ENCODE data around the gene UPK2. TPM values are rescaled to one million over a fixed set of nuclear protein-coding genes. Genes with fewer than 3 reads are reported as not detected.

UPK2 gene
- total RNA-seq, 1 donor from 2014 or later, result not detected

DNA sequence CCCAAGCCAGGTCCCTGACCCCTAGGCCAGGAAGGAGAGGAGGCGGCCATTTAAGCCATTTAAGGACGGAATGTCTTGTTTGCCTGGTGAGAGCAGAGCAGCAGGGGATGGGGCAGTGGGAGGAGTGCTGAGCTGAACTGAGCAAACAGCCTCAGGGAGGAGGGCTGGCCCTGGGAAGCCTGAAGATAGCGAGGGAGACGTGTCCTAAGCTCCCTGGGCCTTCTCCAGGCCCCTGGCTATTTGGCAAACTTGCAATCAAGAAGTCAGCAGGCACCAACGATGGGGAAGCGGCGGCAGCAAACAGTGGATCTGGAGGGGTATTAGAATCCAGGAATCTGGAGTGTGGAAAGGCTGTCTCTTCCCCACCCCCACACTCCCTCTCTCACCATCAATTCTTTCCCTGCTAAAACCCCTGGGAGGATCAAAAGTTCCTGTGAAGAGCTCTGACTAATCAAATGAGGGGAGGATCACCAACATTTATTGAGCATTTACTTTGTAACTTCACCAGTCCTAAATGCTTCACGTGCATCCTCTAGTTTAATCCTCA is 39.2 kb upstream of the UPK2 start:
- intact Hi-C loops (cut with micrococcal nuclease), result no loop called here

DNA sequence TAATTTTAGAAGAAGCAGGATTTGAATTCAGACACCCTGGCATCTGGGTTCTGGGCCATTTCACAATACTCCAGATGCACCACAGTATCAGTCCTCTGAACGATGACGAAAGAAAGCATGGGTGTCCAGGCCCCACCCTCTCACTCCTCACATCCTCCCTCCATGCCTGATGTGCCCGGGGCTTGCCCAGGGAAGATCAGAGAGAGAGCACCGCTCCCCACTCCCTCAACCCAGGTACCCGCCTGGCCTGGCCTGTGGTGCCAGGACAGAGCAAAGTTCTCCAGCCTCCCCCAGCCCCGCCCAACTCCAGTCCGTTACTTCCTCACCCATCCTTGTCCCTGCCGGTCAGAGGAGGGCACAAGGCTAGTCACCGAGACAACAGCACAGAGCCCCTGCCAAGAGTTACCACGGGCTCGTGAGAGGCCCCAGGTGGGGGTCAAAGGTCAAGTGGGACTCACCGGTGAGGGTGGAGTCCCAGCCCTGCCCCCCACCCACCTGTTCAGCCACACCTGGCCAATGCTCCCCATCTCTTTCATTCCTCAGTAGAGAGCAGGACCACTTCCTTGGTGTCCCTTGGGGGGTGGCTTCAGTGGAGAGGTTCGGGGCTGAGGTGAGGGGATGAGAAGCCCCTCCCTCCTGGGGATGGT is 38.5 kb upstream of the UPK2 start:
- intact Hi-C loops (cut with micrococcal nuclease), result no loop called here

DNA sequence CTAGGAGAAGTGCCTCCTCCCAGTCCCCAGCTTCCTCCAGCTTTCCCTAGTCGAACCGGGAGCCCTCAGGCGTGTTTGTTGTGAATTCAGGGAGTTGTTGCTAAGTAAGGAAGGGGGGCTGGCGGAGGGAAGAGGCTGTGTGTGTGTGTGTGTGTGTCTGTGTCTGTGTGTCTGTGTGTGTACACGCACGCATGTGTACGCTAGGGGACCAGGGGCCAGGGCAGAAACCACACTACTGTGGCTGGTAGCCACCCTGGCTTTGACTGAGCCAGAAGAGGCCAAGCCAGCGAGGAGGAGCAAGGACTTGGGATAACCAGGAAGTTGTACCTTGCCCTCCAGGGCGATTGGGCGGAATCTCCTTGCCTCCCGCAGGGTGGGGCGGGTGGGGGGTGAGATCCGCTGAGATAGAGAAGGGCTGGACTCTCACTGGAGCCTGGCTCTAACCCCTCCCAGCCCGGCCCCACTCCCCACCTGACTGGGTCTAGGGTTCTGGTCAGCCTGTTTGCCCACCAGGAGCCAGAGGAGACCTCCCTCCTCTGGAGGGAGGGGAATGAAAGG is 37.9 kb upstream of the UPK2 start:
- intact Hi-C loops (cut with micrococcal nuclease), result no loop called here

DNA sequence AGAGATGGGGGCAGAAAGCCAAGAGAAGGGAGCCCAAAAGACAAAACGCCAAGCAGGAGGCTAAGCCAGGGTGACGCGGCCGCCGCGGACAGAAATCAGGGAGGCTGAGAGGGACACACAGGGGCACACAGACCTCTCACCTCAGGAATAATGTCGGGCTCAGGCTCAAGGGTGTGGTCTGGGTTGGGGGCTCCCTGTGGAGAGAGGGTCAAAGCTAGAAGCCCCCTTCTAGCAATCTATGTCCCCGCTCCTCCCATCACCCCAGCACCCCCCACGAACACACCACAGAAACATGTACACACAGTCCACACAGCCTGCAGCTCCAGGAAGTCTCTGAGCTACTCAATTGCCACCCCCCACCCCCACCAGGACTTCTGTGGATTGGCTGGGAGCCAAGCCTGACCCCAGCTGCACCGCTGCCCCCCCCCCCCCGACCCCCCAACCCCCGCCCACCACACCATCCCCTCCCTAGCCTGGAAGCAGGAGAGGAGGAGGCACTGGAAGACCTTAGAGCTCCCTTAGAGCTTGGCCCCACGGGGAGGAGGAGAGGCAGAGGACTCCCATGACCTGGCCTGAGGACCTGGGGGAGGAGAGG is 37.3 kb upstream of the UPK2 start:
- intact Hi-C loops (cut with micrococcal nuclease), result no loop called here

DNA sequence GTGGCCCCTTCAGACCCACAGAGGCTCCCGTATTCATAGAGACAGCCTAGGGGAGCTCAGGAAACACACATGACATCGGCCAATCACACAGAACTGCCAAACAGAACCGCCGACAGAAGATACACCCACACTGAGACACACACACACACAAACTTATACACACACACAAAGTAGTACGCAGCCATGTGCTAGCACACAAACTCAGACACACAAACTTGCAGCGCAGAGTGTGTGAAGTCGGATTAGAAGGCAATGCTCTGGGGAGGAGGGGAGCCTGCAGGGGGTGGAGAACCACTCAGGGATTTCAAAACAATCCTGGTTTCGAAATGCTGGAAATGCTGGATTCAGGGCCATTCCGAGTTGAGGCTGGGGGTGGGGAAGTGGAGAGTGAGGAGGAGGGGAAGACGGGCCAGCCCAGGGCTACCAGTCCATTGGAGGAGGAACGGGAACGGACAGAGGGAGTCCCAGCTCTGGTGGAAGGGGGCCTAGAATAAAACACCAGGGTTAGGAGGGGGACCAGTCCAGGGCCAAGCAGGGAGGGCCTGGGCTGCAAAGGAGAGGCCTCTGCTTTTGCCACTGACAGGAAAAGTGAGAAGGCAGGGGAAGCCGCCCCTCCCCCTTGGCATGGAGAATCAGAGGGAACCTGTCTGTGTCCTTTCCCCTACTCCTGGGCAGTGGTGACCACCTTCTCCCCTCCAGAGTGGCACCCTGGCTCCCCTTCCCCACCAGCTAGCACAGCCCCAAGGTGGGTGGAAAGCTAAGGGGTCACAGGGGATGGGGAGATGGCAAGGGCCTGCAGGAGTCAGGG is 34.8 kb upstream of the UPK2 start:
- intact Hi-C loops (cut with micrococcal nuclease), result no loop called here

DNA sequence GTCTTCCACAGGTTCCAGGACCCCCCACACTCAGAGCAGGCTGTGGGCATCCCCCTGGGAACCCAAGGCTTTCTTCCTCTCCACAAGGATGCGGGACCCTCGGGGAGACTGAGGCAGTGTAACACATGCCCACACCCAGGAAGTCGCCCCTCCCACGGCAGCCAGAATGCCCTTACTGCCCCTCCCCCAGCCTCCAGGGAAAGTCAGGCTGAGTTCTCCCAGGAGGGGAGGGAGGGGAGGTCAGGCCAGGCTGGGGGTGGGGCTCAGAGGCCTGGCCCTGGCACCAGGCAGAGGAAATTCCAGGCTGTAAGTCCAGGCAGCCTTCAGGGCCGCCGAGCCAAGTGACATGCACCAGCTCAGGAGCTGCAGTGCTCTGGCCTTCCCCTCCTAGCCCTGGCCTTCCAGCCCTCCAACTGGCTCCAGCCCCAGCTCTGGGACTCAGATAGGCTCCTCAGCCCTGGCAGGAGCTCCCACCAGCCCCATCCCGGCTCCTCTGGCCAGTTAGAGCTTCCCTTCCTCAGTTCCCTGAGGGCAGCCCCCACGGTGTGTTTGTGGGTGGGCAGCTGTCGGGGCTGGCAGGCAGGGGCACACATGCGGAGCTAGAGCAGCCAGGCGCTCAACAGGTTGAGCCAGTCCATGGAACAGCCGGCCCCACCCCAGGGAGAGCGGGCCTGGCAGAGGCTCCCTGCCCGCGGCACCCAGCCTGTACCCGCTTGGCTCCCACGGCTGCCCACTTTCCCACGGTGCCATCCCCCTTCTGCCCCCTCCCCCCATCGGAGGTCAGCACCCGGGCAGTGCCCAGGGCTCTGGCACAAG is 34.0 kb upstream of the UPK2 start:
- intact Hi-C loops (cut with micrococcal nuclease), result no loop called here

DNA sequence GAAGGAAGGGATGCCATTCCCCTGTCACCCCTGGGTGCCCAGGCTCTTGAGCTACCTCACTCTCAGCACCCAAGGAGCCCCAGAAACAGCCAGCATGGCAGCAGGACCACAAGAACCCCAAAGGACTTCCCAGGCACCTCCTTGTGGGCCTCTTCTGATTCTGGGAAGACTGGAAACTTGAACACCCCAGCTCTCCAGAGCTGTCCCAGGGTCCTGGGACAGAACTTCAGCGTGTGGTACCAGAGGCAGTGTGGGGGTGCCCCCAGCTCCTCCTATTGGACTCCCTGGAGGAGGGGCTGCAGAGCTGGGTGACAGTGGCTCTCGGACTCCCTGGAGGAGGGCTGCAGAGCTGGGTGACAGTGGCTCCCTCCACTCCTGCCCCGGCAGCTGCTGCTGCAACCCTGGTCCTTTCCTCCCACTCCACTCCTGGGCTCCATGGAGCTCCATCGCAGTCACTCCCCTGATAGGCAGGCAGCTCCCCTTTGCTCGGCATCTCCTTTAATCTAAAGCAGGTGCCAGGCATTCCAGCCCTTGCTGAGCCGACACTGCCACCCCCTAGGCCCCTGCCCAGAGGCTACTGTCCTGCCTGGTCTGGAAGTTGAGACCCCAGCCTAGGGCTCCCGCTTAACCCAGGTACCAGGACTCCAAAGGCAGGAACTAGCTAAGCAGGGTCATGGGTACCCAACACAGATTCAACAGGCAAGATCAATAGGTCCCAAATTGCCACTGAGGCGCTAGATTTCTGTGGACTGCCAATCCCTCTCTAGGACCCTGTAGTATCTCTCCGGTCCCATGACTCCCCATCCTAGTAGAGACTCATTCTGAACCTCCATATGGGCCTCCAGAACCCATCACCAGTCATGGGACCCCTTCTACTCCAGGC is 33.1 kb upstream of the UPK2 start:
- intact Hi-C loops (cut with micrococcal nuclease), result no loop called here

DNA sequence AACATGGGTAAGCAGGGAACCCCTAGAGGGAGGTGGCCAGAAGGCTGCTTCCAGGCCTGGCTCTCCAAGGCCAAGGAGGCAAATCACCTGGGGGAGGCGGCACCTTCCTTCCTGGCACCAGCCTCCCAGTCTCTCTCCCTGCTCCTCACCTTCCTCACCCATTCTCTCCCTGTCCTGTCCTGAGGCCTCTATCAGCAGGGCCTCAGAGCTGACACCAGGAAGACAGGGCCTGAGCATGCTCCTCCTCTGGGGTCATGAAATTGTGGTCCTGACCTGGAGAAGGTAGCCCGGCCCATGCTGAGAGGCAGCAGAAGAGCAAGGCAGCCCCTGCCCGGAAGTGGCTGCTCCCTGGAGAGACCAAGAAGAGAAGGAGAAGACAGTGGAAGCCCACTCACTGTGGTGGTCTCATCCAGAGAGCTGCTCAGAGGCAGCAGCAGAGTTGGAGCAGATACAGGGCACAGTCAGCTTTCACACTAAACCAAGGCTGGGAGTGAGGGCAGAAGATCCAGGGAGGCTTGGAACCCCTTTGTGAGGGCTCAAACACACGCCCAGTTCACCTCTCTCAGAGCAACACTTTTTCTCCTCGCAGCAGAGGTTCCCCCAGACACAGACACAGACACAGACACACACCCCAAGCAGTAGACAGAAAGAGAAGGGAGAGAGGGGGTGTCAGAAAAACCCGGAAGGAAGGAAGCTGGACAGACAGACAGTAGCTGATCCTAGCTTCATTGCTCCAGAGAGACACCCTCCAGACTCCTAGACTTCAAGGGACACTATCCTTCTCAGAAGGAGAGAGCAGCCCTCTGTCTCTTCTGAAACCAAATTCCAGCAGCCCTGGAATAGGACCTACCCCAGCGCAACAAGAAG is 32.1 kb upstream of the UPK2 start:
- intact Hi-C loops (cut with micrococcal nuclease), result loop anchor here (1.0 kb wide), 1 partner anchor 10 kb away; no protein-coding TSS in a partner anchor

DNA sequence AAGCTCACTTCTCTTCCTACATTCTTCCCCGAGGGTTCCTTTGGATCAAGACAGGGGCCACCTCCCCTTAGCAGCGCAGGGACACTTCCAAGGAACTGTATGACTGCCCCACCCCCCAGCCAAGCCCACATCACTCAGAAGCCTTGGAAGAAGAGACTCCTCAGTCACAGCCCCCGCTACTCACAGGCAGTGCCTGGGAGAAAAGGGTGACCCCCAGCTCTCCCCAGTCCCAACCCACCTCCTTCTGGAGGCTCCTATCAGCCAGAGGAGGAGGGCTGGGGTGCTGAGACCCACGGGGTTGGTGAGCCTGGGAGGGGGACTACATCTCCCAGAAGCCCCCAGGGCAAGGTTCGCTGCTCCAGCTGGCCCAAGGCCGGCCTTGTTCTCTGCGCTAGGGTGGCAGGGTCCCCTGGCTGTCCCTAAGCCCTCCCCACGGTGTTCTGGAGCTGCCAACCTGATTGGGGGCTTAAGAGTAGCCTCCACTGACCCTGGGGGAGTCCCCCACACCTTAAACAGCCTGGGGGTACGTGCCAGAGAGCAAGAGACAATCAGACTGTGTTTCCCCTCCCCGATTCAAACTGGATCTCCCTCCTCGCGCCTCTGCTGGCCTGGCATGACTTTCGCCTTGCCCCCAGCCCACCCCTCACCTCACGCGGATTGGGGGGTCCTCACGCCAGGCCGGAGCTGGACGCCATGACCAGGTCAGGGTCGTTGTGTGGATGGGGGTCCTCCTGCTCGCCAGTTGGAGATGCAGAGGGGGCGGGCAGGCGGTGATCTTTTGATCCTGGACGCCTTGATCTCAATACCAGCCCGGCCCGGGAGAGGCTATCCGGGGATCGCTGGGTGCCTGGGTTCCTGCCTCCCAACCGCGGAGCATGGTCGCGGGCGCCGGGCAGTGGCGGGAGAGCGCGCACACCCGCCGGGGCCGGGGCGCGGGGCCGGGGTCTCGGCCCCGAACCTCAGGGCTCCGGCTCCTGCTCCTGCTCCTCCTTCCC is 31.2 kb upstream of the UPK2 start:
- intact Hi-C loops (cut with micrococcal nuclease), result loop anchor here (1.0 to 5.0 kb wide), 4 partner anchors 11 to 488 kb away; partner anchors contain the start of genes DPAGT1 and KMT2A

DNA sequence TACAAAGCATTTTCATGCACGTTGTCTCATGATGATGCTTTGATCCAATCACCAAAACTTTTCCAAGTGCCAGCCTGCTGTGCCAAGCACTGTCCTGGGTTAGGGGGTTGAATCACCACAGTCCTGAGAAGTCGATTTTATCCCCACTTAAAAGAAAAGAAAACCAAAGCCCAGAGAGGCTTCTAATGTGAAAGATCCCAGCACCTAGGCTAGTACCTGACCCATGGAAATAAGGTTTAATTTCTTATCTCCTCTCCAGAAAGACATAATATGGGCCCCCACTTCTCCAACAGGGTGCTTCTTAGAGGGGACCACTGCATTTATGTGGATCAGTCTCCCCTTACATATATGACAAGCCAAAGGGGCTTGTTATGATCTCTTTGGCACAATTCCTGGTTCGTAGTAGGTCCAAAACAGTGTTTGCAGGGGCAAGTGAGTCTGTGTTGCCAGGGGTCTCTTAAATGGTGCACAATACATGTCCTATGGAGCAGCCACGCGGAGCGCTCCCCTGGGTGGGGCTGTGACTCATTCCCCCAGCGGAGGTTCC is 28.5 kb upstream of the UPK2 start:
- intact Hi-C loops (cut with micrococcal nuclease), result loop anchor here (1.0 to 5.0 kb wide), 12 partner anchors 20 to 569 kb away; partner anchors contain the start of genes CENATAC, DPAGT1, HINFP and HYOU1

DNA sequence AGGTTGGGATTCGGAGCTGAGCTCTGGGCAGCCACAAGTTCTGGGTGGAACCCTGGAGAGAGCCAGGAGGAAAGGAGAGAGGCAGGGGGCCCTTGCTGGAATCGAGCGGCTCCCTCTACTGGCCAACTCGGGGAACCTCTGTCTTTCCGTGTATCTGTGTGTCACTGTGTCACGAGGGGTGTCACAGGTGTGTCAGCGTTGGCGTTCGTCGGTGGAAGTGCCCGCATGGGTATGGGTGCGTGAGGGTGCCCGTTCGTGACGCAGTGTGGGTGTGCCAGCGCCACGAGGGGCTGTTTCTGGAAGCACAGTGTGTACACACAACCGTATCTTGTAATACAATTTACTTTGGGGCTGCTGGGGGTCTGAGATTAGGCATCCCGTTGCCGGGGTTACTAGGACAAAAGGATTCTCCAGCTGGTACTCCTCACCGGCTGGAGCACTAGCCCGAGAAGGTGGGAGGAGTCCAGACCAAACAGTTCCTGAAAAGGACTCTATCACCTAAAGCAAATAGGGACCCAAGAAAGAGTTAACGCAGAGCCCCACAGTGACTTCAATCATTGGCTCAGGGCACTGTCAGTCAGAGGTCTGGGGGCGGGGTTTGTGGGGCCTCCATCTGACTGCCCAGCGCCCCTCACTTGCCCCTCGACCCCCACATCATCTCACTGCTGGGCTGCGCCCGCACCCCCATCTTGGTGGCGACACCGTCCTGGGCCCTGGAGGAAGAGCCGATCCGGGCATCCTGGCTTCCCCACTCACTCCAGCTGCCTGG is 27.8 kb upstream of the UPK2 start:
- intact Hi-C loops (cut with micrococcal nuclease), result loop anchor here (1.0 to 5.0 kb wide), 12 partner anchors 21 to 569 kb away; partner anchors contain the start of genes CENATAC, DPAGT1, HINFP and HYOU1

DNA sequence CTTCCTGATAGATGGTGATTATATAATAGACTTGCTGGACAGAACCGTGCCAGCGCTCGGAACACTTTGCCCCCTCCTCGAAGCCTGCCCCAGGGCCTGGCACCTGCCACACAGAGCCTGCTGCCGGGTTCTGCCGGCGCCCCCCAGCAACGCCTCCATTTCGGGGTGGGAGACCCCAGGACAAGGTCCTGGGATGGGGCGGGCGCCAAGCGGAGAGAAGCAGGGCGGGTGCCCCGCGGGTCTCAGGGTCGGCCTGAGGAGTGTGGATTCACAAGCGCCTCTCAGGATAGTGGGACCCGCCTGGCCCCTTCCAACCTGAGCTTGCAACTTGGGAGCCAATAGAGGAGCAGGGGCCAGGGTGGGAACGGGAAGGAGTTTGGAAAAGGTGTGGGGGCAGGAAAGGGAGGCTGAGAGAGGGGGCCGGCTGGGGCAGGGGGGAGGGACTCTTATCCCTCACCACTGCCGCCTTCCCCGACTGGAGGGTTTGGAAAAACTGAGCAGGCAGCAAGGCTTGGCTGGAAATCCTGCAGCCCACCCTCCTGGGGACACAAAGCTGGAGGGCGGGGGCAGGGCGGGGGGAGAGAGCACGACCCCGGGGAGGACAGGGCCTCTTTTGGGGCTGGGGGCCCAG is 27.1 kb upstream of the UPK2 start:
- intact Hi-C loops (cut with micrococcal nuclease), result loop anchor here (1.0 to 5.0 kb wide), 12 partner anchors 22 to 570 kb away; partner anchors contain the start of genes CENATAC, DPAGT1, HINFP and HYOU1

DNA sequence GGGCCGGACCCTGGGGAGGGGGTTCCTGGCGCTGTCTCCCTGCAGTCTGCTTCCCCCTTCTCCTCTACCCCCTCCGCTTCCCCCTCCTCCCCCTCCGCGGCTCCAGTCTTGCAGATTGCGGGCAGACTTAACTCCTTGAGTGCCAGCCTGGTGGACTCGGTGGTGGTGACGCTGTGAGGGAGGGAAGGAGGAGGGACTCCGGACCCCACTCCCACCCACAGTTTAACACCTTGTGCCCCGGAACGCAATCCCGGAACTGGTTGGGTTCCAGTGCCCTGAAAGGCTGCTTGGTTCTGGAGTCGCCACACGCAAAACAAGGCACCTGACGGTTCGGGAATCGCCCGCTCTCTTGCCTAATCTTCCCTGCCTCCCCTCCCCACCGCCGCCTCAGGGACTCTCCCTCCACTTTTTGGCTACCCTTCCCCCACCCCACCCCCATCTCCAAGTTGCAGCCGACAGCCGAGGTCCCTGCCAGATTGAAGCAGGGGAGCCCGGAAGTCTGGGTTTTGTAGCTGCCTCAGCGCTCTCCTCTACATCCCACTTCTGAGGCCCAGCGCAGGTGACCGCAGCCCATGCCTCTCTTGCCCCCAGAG is 26.5 kb upstream of the UPK2 start:
- intact Hi-C loops (cut with micrococcal nuclease), result loop anchor here (1.0 to 5.0 kb wide), 12 partner anchors 11 to 571 kb away; partner anchors contain the start of genes DPAGT1, HYOU1, KMT2A and UBE4A

DNA sequence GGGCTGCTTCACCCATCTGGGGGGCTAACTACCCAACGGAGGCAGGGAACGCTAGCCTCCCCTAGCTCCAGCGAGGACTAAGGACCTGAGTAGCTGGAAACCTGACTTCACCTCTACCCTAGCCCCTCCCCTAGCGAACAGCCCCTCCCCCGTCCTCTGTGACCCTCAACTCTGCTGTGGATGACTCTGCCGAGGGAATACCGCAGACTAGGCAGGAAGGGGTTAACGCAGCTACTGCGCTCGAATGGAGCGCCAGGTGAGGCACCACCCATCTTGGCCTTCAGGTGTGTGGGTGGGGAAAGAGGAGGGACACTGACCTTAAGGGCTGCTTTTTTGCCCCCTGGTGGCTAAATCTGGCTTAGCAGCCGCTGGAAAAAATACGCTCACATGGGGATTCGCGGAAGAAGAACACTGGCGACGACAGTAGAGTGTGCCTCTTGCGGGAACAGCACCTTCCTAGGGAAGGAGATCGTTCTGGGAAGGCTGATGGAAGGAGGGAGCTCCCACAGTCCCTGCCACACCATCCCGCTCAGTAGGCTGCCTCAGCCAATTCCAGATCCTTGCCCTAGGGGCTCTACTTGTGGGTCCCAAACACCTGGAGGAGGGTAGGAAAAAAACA is 25.9 kb upstream of the UPK2 start:
- intact Hi-C loops (cut with micrococcal nuclease), result loop anchor here (1.0 kb wide), 6 partner anchors 10 to 240 kb away; partner anchors contain the start of gene UPK2

DNA sequence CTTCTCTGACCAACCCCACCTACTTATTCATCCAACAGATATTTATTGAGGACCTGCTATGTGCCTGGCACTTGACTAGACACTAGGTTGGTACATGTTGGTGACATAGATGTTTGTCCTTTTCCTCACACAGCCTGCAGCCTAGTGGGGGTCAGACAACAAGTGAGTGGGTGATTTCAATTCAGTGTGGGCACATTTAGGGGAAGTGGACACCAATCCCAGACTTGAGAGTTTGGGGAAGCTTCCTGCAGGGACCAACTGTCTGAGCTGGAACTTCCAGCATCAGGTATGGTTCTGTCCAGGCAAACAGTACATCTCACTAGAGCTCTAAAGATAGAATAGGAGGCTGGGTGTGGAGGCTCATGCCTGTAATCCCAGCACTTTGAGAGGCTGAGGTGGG is 24.5 kb upstream of the UPK2 start:
- intact Hi-C loops (cut with micrococcal nuclease), result no loop called here

All from T-helper 1 cell treated with Interleukin-12 subunit alpha and Interleukin-12 subunit beta and Interleukin-4 antibody, amounts not matched to agents 30 ng/mL and 1 ng/mL, for 36 hours (primary cell).